Measurements from ENCODE around the gene CORO1C.

GRCh38 chr12:108606492-108606891 lies 124.8 kb downstream of the CORO1C start:
- no peak for TF ChIP-seq CTCF (IDR thresholded peaks at IDR 0.05)
- TF ChIP-seq POLR2AphosphoS5 (IDR thresholded peaks at IDR 0.05): no peak
- no peak for TF ChIP-seq EP300 (IDR thresholded peaks at IDR 0.05; ENCODE audit: low read depth)
- no peak for TF ChIP-seq POLR2A (IDR thresholded peaks at IDR 0.05)

Data from transverse colon (tissue), 4 donors.